Measurements from ENCODE around the gene MDK. TPM values are rescaled to one million over a fixed set of nuclear protein-coding genes. Genes with fewer than 3 reads are reported as not detected.
A peak's percentile ranks its signal among the peaks of the same experiment; 100 is the strongest.

The MDK gene
- total and polyA plus RNA-seq, 2 experiments from 2014 or later: 562 to 1,225 TPM

DNA sequence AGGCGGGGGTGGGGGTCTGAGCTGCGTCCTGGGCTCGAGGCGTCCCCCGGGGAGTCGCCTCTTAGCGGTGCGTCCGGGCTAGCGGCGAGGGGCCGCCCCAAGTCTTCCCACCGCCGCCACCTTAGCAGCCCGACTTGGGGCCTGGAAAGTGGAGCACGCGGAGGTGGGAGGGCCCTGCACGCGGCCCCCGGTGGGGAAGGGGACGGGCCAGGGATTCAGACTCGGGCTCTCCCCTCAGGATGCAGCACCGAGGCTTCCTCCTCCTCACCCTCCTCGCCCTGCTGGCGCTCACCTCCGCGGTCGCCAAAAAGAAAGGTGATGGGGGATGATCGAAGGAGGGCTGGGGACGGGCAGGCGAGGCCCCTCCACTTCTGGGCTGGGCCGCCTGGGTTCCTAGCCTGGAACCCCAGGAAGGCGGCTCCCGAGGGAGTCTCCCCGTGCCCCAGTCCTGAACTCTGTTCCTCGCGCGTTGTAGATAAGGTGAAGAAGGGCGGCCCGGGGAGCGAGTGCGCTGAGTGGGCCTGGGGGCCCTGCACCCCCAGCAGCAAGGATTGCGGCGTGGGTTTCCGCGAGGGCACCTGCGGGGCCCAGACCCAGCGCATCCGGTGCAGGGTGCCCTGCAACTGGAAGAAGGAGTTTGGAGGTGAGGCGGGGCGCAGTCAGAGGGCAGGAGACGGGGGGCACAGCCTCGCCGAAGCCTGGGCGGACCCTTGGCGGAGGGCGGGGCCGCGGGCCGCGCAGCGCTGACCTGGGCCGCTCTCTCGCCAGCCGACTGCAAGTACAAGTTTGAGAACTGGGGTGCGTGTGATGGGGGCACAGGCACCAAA lies 563 bp downstream of the MDK start:
- H3K9me3 ChIP-seq (ENCODE audit: low read depth): no peaks in the 10 kb centered on the region
- peaks cover 8% of the 10 kb centered on the region for H4K20me1 ChIP-seq (ENCODE audit: insufficient read depth, poor library complexity, severe bottlenecking)
- H3K4me3 ChIP-seq: peak overlapping the region; percentile 70
- peaks cover 14% of the 10 kb centered on the region for H3K79me2 ChIP-seq
- peak overlapping the region; percentile 96 for H3K4me2 ChIP-seq
- no peaks in the 10 kb centered on the region for H3K36me3 ChIP-seq (replicated peaks; ENCODE audit: insufficient read depth, low read depth)
- peaks cover 4% of the 10 kb centered on the region for H3K27me3 ChIP-seq
- DNase-seq (ENCODE audit: low spot score): no peak
- peaks cover 27% of the 10 kb centered on the region for H3K4me1 ChIP-seq (ENCODE audit: insufficient read depth)
- WGBS (ENCODE audit: low lambda C conversion rate, missing lambda C conversion rate): 2% methylated on average over 52 of the region's 66 CpGs
- no peak for TF ChIP-seq EZH2phosphoT487 (IDR thresholded peaks at IDR 0.05; ENCODE audit: low read depth, severe bottlenecking, unreplicated experiment)
- TF ChIP-seq EZH2 (IDR thresholded peaks at IDR 0.05; ENCODE audit: borderline replicate concordance): no peak
- no peaks in the 10 kb centered on the region for H3K9me2 ChIP-seq (replicated peaks; ENCODE audit: insufficient read depth)
- H2AFZ ChIP-seq: peak overlapping the region; percentile 60
- peak overlapping the region; percentile 99 for H3K27ac ChIP-seq

DNA sequence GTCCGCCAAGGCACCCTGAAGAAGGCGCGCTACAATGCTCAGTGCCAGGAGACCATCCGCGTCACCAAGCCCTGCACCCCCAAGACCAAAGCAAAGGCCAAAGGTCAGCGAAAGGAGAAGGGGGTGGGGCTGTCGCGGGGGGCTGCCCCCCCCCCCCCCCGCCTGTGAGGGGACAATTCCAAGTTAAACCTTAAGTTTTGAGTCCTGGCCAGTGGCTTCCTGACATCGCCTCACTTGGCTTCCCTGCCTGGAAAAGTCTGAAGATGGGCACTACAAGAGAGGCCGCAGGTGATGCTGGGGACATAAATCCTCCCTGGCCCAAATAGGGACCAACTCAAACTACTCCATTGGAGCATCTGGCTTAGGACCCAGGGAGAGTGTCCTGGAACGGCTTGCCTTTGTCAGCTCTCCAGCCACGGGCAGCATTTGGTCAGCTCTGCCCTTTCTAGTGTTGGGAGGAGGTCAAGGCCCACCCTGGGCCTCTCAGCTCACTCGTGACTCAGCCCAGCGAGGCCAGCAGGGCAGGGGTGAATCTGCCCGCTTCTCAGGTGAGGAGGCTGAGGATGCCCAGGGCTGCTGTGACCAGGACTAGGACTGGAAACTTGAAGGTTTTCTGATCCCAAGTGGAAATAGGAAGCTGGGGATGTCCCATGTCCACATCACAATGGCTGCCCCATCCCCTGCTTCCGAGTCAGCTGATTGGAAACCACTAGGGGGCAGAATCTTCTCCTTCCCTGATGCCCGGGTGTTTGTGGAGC lies 1.4 kb downstream of the MDK start:
- TF ChIP-seq EZH2 (IDR thresholded peaks at IDR 0.05; ENCODE audit: borderline replicate concordance): no peak
- TF ChIP-seq, protein P1, sequence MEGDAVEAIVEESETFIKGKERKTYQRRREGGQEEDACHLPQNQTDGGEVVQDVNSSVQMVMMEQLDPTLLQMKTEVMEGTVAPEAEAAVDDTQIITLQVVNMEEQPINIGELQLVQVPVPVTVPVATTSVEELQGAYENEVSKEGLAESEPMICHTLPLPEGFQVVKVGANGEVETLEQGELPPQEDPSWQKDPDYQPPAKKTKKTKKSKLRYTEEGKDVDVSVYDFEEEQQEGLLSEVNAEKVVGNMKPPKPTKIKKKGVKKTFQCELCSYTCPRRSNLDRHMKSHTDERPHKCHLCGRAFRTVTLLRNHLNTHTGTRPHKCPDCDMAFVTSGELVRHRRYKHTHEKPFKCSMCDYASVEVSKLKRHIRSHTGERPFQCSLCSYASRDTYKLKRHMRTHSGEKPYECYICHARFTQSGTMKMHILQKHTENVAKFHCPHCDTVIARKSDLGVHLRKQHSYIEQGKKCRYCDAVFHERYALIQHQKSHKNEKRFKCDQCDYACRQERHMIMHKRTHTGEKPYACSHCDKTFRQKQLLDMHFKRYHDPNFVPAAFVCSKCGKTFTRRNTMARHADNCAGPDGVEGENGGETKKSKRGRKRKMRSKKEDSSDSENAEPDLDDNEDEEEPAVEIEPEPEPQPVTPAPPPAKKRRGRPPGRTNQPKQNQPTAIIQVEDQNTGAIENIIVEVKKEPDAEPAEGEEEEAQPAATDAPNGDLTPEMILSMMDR (IDR thresholded peaks at IDR 0.05; ENCODE audit: poor library complexity): peak; percentile 56
- Histone ChIP-seq H3K4me1 (ENCODE audit: insufficient read depth) (peaks cover 27% of the 10 kb centered on the region), H3K27me3 (peaks cover 12% of the 10 kb centered on the region), H3K36me3 (replicated peaks; ENCODE audit: insufficient read depth, low read depth) (no peaks in the 10 kb centered on the region), H4K20me1 (ENCODE audit: insufficient read depth, poor library complexity, severe bottlenecking) (peaks cover 8% of the 10 kb centered on the region), H3K79me2 (peaks cover 14% of the 10 kb centered on the region), H3K4me2 (peak overlapping the region; percentile 96), H3K4me3 (peak overlapping the region; percentile 70), H3K27ac (no peak overlapping the region), H2AFZ (no peak overlapping the region), H3K9me3 (ENCODE audit: low read depth) (no peaks in the 10 kb centered on the region), H3K9me2 (replicated peaks; ENCODE audit: insufficient read depth) (no peaks in the 10 kb centered on the region)
- peak; percentile 68 for DNase-seq (ENCODE audit: low spot score)
- 39% methylated on average over 15 of the region's 18 CpGs for WGBS (ENCODE audit: low lambda C conversion rate, missing lambda C conversion rate)

DNA sequence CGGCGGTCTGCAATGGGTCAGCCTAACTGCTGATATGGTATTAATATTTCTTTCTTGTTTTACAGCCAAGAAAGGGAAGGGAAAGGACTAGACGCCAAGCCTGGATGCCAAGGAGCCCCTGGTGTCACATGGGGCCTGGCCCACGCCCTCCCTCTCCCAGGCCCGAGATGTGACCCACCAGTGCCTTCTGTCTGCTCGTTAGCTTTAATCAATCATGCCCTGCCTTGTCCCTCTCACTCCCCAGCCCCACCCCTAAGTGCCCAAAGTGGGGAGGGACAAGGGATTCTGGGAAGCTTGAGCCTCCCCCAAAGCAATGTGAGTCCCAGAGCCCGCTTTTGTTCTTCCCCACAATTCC lies 1.9 kb downstream of the MDK start:
- Histone ChIP-seq H3K36me3 (replicated peaks; ENCODE audit: insufficient read depth, low read depth) (no peaks in the 10 kb centered on the region), H3K27me3 (peaks cover 18% of the 10 kb centered on the region), H2AFZ (no peak overlapping the region), H4K20me1 (ENCODE audit: insufficient read depth, poor library complexity, severe bottlenecking) (peaks cover 8% of the 10 kb centered on the region), H3K9me3 (ENCODE audit: low read depth) (no peaks in the 10 kb centered on the region), H3K9me2 (replicated peaks; ENCODE audit: insufficient read depth) (no peaks in the 10 kb centered on the region), H3K4me2 (peak overlapping the region; percentile 96), H3K27ac (no peak overlapping the region), H3K79me2 (peaks cover 14% of the 10 kb centered on the region), H3K4me3 (no peak overlapping the region), H3K4me1 (ENCODE audit: insufficient read depth) (peaks cover 27% of the 10 kb centered on the region)
- TF ChIP-seq, protein P1 (IDR thresholded peaks at IDR 0.05; ENCODE audit: poor library complexity): no peak
- no peak for TF ChIP-seq EZH2 (IDR thresholded peaks at IDR 0.05; ENCODE audit: borderline replicate concordance)
- no peak for TF ChIP-seq EZH2phosphoT487 (IDR thresholded peaks at IDR 0.05; ENCODE audit: low read depth, severe bottlenecking, unreplicated experiment)
- 72% methylated on average over 7 of the region's 7 CpGs for WGBS (ENCODE audit: low lambda C conversion rate, missing lambda C conversion rate)
- no peak for DNase-seq (ENCODE audit: low spot score)
